Activated naive CD8-positive, alpha-beta T cell treated with anti-CD3 and anti-CD28 coated beads for 36 hours (primary cell): ENCODE data around the gene TMEM183A. TPM values are rescaled to one million over a fixed set of nuclear protein-coding genes. Genes with fewer than 3 reads are reported as not detected.
"Not testable (repeated sequence)": the region's sequence is repeated elsewhere in the genome, so short reads cannot be mapped to it uniquely, and the experiment has no call there.

Experiments used
- DNase-seq: peaks from one replicate; pipeline ENCODE4 v3.0.0; 2021
- H3K27ac Mint-ChIP-seq: one replicate; pipeline ENCODE4 v1.8.0; 2022; ENCODE audit warnings: mild to moderate bottlenecking, moderate library complexity, mixed read lengths
- H3K27me3 Mint-ChIP-seq: one replicate; pipeline ENCODE4 v1.8.0; 2022; ENCODE audit warnings: mild to moderate bottlenecking, mixed read lengths
- H3K36me3 Mint-ChIP-seq: one replicate; pipeline ENCODE4 v1.8.0; 2021; ENCODE audit warnings: mild to moderate bottlenecking, mixed read lengths
- H3K4me1 Mint-ChIP-seq: one replicate; pipeline ENCODE4 v1.8.0; 2021; ENCODE audit warnings: mixed read lengths
- H3K4me3 Mint-ChIP-seq: one replicate; pipeline ENCODE4 v1.8.0; 2022; ENCODE audit warnings: mild to moderate bottlenecking, moderate library complexity, mixed read lengths
- H3K9me3 Mint-ChIP-seq: one replicate; pipeline ENCODE4 v1.8.0; 2022; ENCODE audit warnings: mixed read lengths
- total RNA-seq, 2 experiments: library from RNA; stranded (reverse); gene quantifications; one replicate each; pipeline ENCODE4 v1.2.3, GENCODE V29; 2021

The TMEM183A gene
- total RNA-seq, 2 experiments from 2014 or later, result 81.4 to 81.9 TPM

GRCh38 chr1:202974856-202975255, 32.3 kb upstream of the TMEM183A start:
- no peak for DNase-seq
- Mint-ChIP-seq H3K27ac (no peak overlapping the region), H3K4me1 (no peaks in the 10 kb centered on the region), H3K4me3 (no peak overlapping the region), H3K27me3 (peaks cover 10% of the 10 kb centered on the region), H3K9me3 (no peaks in the 10 kb centered on the region), H3K36me3 (no peaks in the 10 kb centered on the region)

GRCh38 chr1:202976633-202977032, 30.5 kb upstream of the TMEM183A start:
- Mint-ChIP-seq H3K27me3 (peaks cover 13% of the 10 kb centered on the region), H3K36me3 (no peaks in the 10 kb centered on the region), H3K4me3 (no peak overlapping the region), H3K4me1 (no peaks in the 10 kb centered on the region), H3K27ac (no peak overlapping the region), H3K9me3 (no peaks in the 10 kb centered on the region)
- DNase-seq, result no peak

- H3K4me1 Mint-ChIP-seq, result no peaks in the 10 kb centered on the region
- no peak overlapping the region for H3K27ac Mint-ChIP-seq
- H3K27me3 Mint-ChIP-seq, result peaks cover 13% of the 10 kb centered on the region
- no peaks in the 10 kb centered on the region for H3K9me3 Mint-ChIP-seq
- H3K36me3 Mint-ChIP-seq, result no peaks in the 10 kb centered on the region
- no peak for DNase-seq
- H3K4me3 Mint-ChIP-seq, result no peak overlapping the region
These were observed 27.7 kb upstream of the TMEM183A start for GRCh38 chr1:202979459-202979858.

- no peak overlapping the region for H3K4me3 Mint-ChIP-seq
- H3K27me3 Mint-ChIP-seq, result peaks cover 8% of the 10 kb centered on the region
- H3K4me1 Mint-ChIP-seq, result no peaks in the 10 kb centered on the region
- H3K36me3 Mint-ChIP-seq, result no peaks in the 10 kb centered on the region
- H3K27ac Mint-ChIP-seq, result no peak overlapping the region
- no peak for DNase-seq
- H3K9me3 Mint-ChIP-seq, result no peaks in the 10 kb centered on the region
These were observed 25.2 kb upstream of the TMEM183A start for GRCh38 chr1:202981939-202982338.

GRCh38 chr1:202982715-202983430, 24.3 kb upstream of the TMEM183A start:
- H3K36me3 Mint-ChIP-seq, result no peaks in the 10 kb centered on the region
- DNase-seq, result no peak
- H3K9me3 Mint-ChIP-seq, result no peaks in the 10 kb centered on the region
- H3K4me1 Mint-ChIP-seq, result no peaks in the 10 kb centered on the region
- H3K27me3 Mint-ChIP-seq, result peaks cover 8% of the 10 kb centered on the region
- H3K27ac Mint-ChIP-seq, result no peak overlapping the region
- H3K4me3 Mint-ChIP-seq, result no peak overlapping the region

DNA sequence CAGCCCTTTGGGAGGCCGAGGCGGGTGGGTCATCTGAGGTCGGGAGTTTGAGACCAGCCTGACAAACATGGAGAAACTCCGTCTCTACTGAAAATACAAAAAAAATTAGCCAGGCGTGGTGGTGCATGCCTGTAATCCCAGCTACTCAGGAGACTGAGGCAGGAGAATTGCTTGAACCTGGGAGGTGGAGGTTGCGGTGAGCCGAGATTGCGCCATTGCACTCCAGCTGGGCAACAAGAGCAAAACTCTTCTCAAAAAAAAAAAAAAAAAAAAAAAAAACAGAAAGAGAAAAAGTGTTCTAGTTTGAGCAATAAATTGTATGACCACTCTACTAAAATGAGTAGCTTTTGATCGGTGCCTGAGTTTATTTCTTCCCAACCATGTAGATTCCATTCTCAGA, 21.1 kb upstream of the TMEM183A start:
- H3K9me3 Mint-ChIP-seq, H3K27me3 Mint-ChIP-seq, H3K4me1 Mint-ChIP-seq, H3K27ac Mint-ChIP-seq, H3K4me3 Mint-ChIP-seq, H3K36me3 Mint-ChIP-seq, DNase-seq: not testable (repeated sequence)

DNA sequence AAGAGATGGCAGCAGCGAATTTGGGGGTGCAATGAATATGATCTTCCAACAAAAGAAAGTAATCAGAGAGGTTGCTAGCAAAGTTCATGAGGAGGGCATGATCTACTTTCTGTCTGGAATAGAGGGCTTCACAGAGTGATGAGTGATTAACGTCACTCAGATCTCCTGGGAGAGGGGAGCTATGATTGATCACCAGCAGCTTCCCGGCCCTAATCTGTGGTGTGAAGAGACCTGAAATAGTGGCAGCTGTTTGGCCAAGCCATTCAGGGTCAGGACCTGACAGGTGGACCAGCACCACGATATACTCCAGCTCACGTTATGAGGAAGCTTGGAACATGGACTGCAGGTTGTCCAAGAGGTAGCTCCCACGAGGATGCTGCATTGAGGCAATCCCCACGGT, 19.9 kb upstream of the TMEM183A start:
- Mint-ChIP-seq H3K27me3 (peaks cover 11% of the 10 kb centered on the region), H3K27ac (no peak overlapping the region), H3K4me1 (no peaks in the 10 kb centered on the region), H3K36me3 (no peaks in the 10 kb centered on the region), H3K4me3 (no peak overlapping the region), H3K9me3 (no peaks in the 10 kb centered on the region)
- no peak for DNase-seq

GRCh38 chr1:202987922-202988583, 19.1 kb upstream of the TMEM183A start:
- no peak for DNase-seq
- no peaks in the 10 kb centered on the region for H3K36me3 Mint-ChIP-seq
- no peak overlapping the region for H3K4me3 Mint-ChIP-seq
- no peaks in the 10 kb centered on the region for H3K4me1 Mint-ChIP-seq
- H3K9me3 Mint-ChIP-seq, result no peaks in the 10 kb centered on the region
- H3K27me3 Mint-ChIP-seq, result peaks cover 11% of the 10 kb centered on the region
- H3K27ac Mint-ChIP-seq, result no peak overlapping the region

GRCh38 chr1:202989879-202990278, 17.3 kb upstream of the TMEM183A start:
- no peaks in the 10 kb centered on the region for H3K9me3 Mint-ChIP-seq
- no peak overlapping the region for H3K4me3 Mint-ChIP-seq
- no peaks in the 10 kb centered on the region for H3K36me3 Mint-ChIP-seq
- no peaks in the 10 kb centered on the region for H3K4me1 Mint-ChIP-seq
- peaks cover 17% of the 10 kb centered on the region for H3K27me3 Mint-ChIP-seq
- no peak for DNase-seq
- no peak overlapping the region for H3K27ac Mint-ChIP-seq

DNA sequence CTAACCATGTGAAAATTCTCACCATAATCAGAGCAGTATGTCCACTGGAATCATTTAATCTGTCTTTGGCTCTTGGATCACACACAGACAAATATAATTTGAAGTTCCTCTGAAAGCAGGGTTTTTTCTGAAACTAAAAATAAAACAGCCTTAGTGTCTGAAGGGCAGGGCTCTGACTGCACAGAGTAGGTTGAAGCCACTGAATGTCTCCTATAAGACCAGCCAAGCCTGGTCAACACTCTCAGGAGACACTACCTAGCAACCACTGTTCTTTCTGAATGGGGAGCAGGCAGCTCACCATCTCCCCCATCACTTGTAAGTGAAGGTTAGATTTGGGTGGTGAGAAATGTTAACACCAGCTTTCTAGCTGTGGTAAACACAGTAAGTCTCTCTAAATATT, 16.1 kb upstream of the TMEM183A start:
- Mint-ChIP-seq H3K36me3 (no peaks in the 10 kb centered on the region), H3K4me3 (no peak overlapping the region), H3K9me3 (no peaks in the 10 kb centered on the region), H3K27ac (no peak overlapping the region), H3K4me1 (no peaks in the 10 kb centered on the region), H3K27me3 (peaks cover 26% of the 10 kb centered on the region)
- DNase-seq, result no peak

GRCh38 chr1:202994756-202995155, 12.4 kb upstream of the TMEM183A start:
- H3K4me1 Mint-ChIP-seq, result peaks cover 4% of the 10 kb centered on the region
- DNase-seq, result no peak
- H3K4me3 Mint-ChIP-seq, result no peak overlapping the region
- peaks cover 41% of the 10 kb centered on the region for H3K27me3 Mint-ChIP-seq
- H3K36me3 Mint-ChIP-seq, result no peaks in the 10 kb centered on the region
- H3K9me3 Mint-ChIP-seq, result no peaks in the 10 kb centered on the region
- H3K27ac Mint-ChIP-seq, result no peak overlapping the region

DNA sequence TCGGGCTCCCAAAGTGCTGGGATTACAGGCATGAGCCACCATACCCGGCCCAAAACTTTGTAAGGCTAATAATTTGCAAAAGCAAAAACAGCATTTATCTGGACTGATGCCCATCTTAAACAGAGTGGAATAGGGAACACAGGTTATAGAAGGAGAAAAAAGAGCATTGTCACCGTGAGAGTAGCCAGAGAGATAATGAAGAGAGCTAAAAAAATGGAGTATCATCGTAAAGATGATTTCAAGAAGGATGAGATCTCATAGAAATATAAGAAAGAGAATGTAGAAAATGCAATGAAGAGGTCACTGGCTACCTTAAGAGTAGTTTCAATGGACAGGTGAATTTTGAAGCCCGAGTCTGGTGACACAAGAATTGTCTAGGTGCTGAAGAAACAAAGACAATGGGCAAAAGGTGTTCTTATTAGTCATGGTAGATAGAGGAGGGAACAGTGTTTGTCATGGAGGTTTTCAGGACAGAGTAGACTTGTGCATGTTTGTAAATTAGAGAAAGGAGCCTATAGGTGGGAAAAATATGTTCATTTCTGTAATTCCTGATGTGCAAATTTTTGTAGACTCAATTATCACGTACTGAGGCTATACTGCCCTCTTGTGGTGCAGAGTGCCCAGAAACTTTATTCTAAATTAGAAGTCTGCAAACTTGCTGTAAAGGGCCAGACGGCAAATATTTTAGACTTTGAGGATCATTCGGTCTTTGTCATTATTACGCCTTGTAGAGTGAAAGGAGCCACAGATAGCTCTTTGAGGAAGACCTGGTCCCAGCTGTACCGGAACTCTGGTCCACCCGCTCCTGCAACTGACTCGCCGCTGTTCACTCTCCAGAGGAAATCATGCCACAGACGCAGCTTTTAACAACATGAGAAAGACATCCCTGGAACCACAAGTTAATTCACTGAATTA, 8.1 kb upstream of the TMEM183A start:
- H3K27ac Mint-ChIP-seq, result no peak overlapping the region
- peaks cover 33% of the 10 kb centered on the region for H3K27me3 Mint-ChIP-seq
- peak; percentile 41 for DNase-seq
- H3K9me3 Mint-ChIP-seq, result no peaks in the 10 kb centered on the region
- H3K36me3 Mint-ChIP-seq, result no peaks in the 10 kb centered on the region
- peak overlapping the region; percentile 44 for H3K4me3 Mint-ChIP-seq
- H3K4me1 Mint-ChIP-seq, result peaks cover 5% of the 10 kb centered on the region

GRCh38 chr1:203000217-203000944, 6.8 kb upstream of the TMEM183A start:
- DNase-seq, result no peak
- H3K4me3 Mint-ChIP-seq, result no peak overlapping the region
- H3K36me3 Mint-ChIP-seq, result no peaks in the 10 kb centered on the region
- H3K27me3 Mint-ChIP-seq, result peaks cover 22% of the 10 kb centered on the region
- no peaks in the 10 kb centered on the region for H3K9me3 Mint-ChIP-seq
- peaks cover 5% of the 10 kb centered on the region for H3K4me1 Mint-ChIP-seq
- H3K27ac Mint-ChIP-seq, result no peak overlapping the region

DNA sequence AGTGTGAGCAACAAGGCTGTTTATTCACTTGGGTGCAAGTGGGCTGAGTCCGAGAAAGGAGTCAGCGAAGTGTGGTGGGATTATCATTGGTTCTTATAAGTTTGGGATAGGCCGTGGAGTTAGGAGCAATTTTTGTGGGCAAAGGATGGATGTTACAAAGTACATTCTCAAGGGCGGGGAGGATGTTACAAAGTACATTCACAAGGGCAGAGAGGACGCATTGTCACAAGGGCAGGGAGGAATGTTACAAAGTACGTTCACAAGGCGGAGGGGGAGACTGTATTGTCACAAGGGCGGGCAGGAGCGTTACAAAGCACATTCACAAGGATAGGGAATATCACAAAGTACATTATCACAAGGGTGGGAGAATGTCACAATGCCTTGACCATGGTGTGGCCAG, 5.2 kb upstream of the TMEM183A start:
- Mint-ChIP-seq H3K4me1 (peaks cover 17% of the 10 kb centered on the region), H3K9me3 (peaks cover 2% of the 10 kb centered on the region), H3K27me3 (peaks cover 12% of the 10 kb centered on the region), H3K4me3 (no peak overlapping the region), H3K36me3 (peaks cover 5% of the 10 kb centered on the region), H3K27ac (no peak overlapping the region)
- no peak for DNase-seq

GRCh38 chr1:203002951-203003350, 4.2 kb upstream of the TMEM183A start:
- H3K27ac Mint-ChIP-seq, result no peak overlapping the region
- H3K4me3 Mint-ChIP-seq, result no peak overlapping the region
- H3K9me3 Mint-ChIP-seq, result peaks cover 2% of the 10 kb centered on the region
- peaks cover 4% of the 10 kb centered on the region for H3K27me3 Mint-ChIP-seq
- H3K4me1 Mint-ChIP-seq, result peaks cover 18% of the 10 kb centered on the region
- no peak for DNase-seq
- H3K36me3 Mint-ChIP-seq, result peaks cover 5% of the 10 kb centered on the region
